Lower leg skin (tissue), 4 donors: Measurements from ENCODE around the gene MRPS2. TPM values are rescaled to one million over a fixed set of nuclear protein-coding genes. Genes with fewer than 3 reads are reported as not detected.

ENCODE experiments used
- DNase-seq, 2 donors: peaks; one replicate each; pipeline ENCODE4 v3.0.0-alpha.2; 2019; ENCODE audit warnings: low spot score in 2 of 2
- H3K4me3 ChIP-seq: fragments of 200-600 bp; sonication (generic); 2 replicates; pipeline ENCODE4 v1.5.1; 2017; ENCODE audit warnings: mild to moderate bottlenecking, low read depth; ENCODE audit not compliant: poor library complexity, severe bottlenecking
- POLR2A ChIP-seq, 2 donors: fragments of 450-650 bp; IDR thresholded peaks; one replicate each; pipeline ENCODE4 v1.6.1; 2016 to 2017; ENCODE audit warnings: antibody characterized with exemption in 2 of 2, mild to moderate bottlenecking in 1 of 2, moderate library complexity in 1 of 2
- WGBS, 2 donors: methylation state at CpG; one replicate each; pipeline ENCODE4 v1.1.5; 2018; 5-methylcytosine and 5-hydroxymethylcytosine counted together
- intact Hi-C: fragments of 100-400 bp; cut with DNase I; formaldehyde crosslinking; loops from one replicate; pipeline ENCODE4 v1.15.0; 2023; ENCODE audit warnings: low total_unique reads
- total RNA-seq, 4 donors: library from RNA; depleted of rRNA; stranded (reverse); fragments of >200 nt; gene quantifications; one replicate each; pipeline ENCODE4 v1.1.0, GENCODE V29; 2016
- TF ChIP-seq, protein P1 (sequence below), 3 donors: fragments of 450-650 bp; IDR thresholded peaks; one replicate each; pipeline ENCODE4 v1.5.1; 2016; ENCODE audit warnings: antibody characterized with exemption in 3 of 3, mild to moderate bottlenecking in 3 of 3, moderate library complexity in 2 of 3

Gene MRPS2
- total RNA-seq, 4 donors from 2014 or later: 41.3 to 61.6 (median 49.7) TPM

DNA sequence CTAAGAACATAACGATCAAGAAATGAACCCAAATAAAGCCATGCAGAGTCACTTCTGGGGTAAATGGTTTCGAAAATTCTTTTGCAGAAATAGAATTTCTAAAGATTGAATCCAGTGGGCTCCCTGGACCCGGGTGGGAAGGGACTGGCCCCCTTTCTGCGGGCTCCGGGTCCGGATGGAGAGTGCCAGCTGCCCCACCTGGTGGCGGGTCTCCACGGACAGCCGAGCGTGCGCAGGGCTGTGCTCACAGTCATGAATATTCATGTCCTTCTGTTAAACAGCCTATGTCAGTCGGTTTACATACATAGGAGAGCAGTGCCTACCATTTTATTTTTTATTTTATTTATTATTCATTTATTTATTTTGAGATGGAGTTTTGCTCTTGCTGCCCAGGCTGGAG, 25.6 kb upstream of the MRPS2 start:
- intact Hi-C loops: no loop called here
- 27 to 28% methylated on average over 12 of the region's 12 CpGs for WGBS, 2 donors
- no peak for DNase-seq
- H3K4me3 ChIP-seq: no peak overlapping the region
- no peak for TF ChIP-seq POLR2A (IDR thresholded peaks at IDR 0.05)
- TF ChIP-seq, protein P1, sequence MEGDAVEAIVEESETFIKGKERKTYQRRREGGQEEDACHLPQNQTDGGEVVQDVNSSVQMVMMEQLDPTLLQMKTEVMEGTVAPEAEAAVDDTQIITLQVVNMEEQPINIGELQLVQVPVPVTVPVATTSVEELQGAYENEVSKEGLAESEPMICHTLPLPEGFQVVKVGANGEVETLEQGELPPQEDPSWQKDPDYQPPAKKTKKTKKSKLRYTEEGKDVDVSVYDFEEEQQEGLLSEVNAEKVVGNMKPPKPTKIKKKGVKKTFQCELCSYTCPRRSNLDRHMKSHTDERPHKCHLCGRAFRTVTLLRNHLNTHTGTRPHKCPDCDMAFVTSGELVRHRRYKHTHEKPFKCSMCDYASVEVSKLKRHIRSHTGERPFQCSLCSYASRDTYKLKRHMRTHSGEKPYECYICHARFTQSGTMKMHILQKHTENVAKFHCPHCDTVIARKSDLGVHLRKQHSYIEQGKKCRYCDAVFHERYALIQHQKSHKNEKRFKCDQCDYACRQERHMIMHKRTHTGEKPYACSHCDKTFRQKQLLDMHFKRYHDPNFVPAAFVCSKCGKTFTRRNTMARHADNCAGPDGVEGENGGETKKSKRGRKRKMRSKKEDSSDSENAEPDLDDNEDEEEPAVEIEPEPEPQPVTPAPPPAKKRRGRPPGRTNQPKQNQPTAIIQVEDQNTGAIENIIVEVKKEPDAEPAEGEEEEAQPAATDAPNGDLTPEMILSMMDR (IDR thresholded peaks at IDR 0.05): no peak

DNA sequence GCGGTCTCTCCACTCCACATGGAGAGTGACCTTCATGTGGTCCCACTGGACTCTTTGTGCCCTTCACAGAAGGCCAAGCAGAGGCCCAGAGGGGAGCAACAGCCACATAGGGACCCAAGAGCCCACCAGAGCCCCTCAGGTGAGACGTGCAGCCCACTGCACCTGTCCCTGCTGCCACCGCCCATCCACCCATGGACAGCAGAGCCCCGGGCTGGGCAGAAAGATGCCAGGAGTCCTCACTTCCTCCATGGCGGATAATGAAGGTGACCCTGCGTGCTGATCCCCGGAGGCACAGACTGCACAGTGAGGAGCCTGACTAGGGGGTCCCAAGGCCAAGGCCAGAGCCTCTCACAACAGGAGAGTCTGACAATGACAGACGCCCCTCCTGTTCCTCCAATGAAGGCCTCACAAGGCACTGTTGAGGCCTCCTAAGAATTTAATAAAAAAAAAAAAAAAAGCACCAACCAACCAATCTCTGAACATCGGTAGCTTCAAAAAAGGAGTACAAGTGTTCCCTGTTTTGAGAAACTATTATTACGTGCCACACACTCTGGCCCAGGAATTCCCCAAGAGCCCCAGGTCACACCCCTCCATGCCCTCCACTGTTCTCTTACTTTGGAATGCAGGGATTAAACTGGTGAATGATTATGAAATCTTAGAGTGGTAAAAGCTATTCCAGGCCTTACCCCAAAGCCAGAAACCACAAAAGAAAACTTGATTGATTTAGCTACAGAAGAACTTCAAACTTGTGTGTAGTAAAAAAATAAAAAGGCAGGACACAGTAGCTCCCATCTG, 23.7 kb upstream of the MRPS2 start:
- 83 to 88% methylated on average over 10 of the region's 10 CpGs for WGBS, 2 donors
- TF ChIP-seq, protein P1 (IDR thresholded peaks at IDR 0.05): no peak
- no peak for TF ChIP-seq POLR2A (IDR thresholded peaks at IDR 0.05)
- intact Hi-C loops: no loop called here

DNA sequence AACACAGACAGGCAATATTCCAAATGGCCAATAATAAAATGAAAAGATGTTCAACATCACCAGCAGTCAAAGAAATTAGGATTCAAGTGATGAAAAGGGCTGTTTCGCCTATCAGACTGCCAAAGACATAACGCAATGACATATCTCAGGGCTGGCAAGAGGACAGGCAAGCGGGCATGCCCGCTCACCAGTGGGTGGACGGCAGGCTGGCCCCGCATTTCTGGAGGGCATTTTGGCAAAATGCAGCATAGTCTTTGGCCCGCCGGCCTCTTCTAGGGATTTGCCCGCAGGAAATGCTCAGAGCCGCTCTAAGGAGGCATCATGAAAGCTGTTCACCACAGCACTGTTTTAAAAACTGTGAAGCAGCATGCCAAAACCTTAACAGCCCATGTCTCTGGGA, 22.3 kb upstream of the MRPS2 start:
- intact Hi-C loops: no loop called here
- WGBS, 2 donors: 43 to 46% methylated on average over 10 of the region's 10 CpGs
- DNase-seq: no peak
- no peak overlapping the region for H3K4me3 ChIP-seq
- TF ChIP-seq, protein P1 (IDR thresholded peaks at IDR 0.05): no peak
- TF ChIP-seq POLR2A (IDR thresholded peaks at IDR 0.05): no peak

More for the DNA sequence above, 23.7 kb upstream of the MRPS2 start:
- no peak for DNase-seq
- H3K4me3 ChIP-seq: no peak overlapping the region

DNA sequence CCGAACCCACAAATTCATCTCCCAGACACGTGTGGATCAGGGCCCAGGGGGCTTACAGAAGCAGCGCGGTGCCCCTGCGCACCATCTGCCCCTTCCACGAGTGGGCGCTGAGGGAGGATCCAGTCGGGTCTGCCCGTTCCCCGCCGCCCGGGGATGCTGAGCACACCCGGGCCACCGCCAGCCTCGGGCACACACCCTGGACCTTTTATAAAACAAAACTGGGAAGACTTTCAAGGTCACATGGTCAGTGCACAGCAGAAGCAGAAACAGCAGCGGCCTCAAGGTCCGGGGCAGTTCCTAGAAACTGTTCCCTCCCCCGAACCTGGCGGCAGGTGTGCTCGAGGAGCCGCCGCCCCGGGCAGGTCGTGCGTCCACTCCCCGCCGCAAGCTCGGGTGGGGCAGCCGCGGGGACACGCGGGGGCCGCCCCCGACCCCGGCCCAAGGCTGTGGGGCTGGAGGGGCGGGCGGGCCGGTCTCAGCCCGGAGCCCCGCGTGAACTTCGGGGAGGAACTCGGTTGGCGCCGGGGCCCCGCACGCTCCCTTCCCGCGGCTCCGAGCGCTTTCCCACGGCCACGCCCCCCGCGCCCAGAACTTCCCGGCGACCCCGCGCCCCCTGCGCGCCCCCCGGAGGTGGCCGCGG, 21.5 kb upstream of the MRPS2 start:
- WGBS, 2 donors: 2% methylated on average over 23 to 35 of the region's 64 CpGs
- no peak for DNase-seq

DNA sequence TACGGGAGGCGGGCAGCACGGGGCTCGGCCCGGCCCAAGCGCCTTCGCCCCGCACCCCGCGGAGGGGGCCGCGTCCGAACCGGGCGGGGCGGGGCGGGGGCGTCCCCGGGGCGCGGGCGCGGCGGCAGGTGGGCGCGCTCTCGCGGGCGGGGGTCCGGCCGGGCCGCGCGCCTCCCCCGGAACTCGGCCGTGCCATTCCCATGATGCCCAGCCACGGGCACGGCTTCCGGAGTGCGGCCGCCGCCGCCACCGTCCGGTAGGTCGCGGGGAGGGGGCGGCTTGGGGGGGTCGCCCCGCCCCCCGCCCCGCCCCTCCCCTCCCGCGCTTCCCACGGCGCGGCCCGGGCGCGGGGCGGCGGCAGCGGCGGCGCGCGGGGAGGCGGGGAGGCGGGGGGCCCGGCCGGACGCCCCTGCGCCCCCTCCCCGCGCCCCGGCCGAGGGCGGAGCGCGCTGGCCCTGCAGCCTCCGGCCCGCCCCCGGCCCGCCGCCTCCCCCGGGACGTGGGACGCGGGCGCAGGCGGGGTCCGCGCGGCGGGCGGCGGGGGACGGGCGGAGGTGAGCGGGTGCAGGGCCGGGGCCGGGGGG, 20.9 kb upstream of the MRPS2 start, which contains the start of gene PPP1R26:
PPP1R26 (plus strand) TSS at position 314 of the 584 bp plus-strand sequence. CDS start 4,729 bp downstream, outside the sequence.
- TF ChIP-seq POLR2A (IDR thresholded peaks at IDR 0.05): no peak
- TF ChIP-seq, protein P1 (IDR thresholded peaks at IDR 0.05): no peak
- peak within 1 kb of the TSS; percentile 57 for H3K4me3 ChIP-seq
- intact Hi-C loops: no loop called here
- DNase-seq: no peak
- WGBS, 2 donors: no CpG with 5 or more reads among the region's 103 CpGs

More for the DNA sequence above, 21.5 kb upstream of the MRPS2 start:
- H3K4me3 ChIP-seq: peak overlapping the region; percentile 21
- TF ChIP-seq, protein P1 (IDR thresholded peaks at IDR 0.05): no peak
- no peak for TF ChIP-seq POLR2A (IDR thresholded peaks at IDR 0.05)
- intact Hi-C loops: no loop called here
